PC-9 (cell line): ENCODE measurements around the gene RASSF3. TPM values are rescaled to one million over a fixed set of nuclear protein-coding genes. Genes with fewer than 3 reads are reported as not detected.

Source experiments
- BruUV-seq: library from RNA; stranded (reverse); fragments of 400-500 nt; replicated peaks from 2 replicates; lab custom pipeline; 2021; lab: Mats Ljungman, UMichigan
- CTCF ChIA-PET: fragments of 300-600 bp; sonication (Branson Sonifier 250); formaldehyde crosslinking; loops from one replicate; lab custom pipeline; 2022; ENCODE audit warnings: antibody characterized with exemption; lab: Charles Lee
- POLR2A ChIA-PET: fragments of 300-600 bp; sonication (Branson Sonifier 250); formaldehyde crosslinking; loops from one replicate; lab custom pipeline; 2022; ENCODE audit warnings: antibody characterized with exemption; ENCODE audit not compliant: unreplicated experiment; lab: Charles Lee
- DNase-seq, 2 experiments: peaks; one replicate each; pipeline versions ENCODE4 v3.0.0 to v3.0.0-alpha.2; 2015 to 2022; ENCODE audit warnings: mixed read lengths in 1 of 2
- H2AFZ ChIP-seq: fragments of 200-600 bp; sonication (generic); 2 replicates; pipeline ENCODE4 v1.8.1; 2017; ENCODE audit warnings: antibody characterized with exemption
- H3F3A ChIP-seq: fragments of 200-600 bp; sonication (generic); 2 replicates; pipeline ENCODE4 v1.8.1; 2017; ENCODE audit warnings: antibody characterized with exemption, mild to moderate bottlenecking, low read depth; ENCODE audit not compliant: insufficient read depth
- H3K27ac ChIP-seq: fragments of 200-600 bp; sonication (generic); 2 replicates; pipeline ENCODE4 v1.6.1; 2016; ENCODE audit warnings: mixed run types
- H3K27me3 ChIP-seq: fragments of 200-600 bp; sonication (generic); 2 replicates; pipeline ENCODE4 v1.6.1; 2016; ENCODE audit warnings: low read depth, mixed run types; ENCODE audit not compliant: insufficient read depth
- H3K36me3 ChIP-seq: fragments of 200-600 bp; sonication (generic); 2 replicates; pipeline ENCODE4 v1.6.1; 2016; ENCODE audit warnings: low read depth, mixed run types
- H3K4me1 ChIP-seq: fragments of 200-600 bp; sonication (generic); replicated peaks from 2 replicates; pipeline ENCODE4 v1.6.1; 2016; ENCODE audit warnings: mixed run types; ENCODE audit not compliant: insufficient read depth
- H3K4me2 ChIP-seq: fragments of 200-600 bp; sonication (generic); 2 replicates; pipeline ENCODE4 v1.6.1; 2017; ENCODE audit warnings: mixed run types
- H3K4me3 ChIP-seq: fragments of 200-600 bp; sonication (generic); 2 replicates; pipeline ENCODE4 v1.6.1; 2016; ENCODE audit warnings: mixed run types
- H3K79me2 ChIP-seq: fragments of 200-600 bp; sonication (generic); 2 replicates; pipeline ENCODE4 v1.6.1; 2017; ENCODE audit warnings: low read depth, mixed run types
- H3K9me2 ChIP-seq: fragments of 200-600 bp; sonication (generic); 2 replicates; pipeline ENCODE4 v1.8.1; 2017; ENCODE audit warnings: mild to moderate bottlenecking; ENCODE audit not compliant: insufficient read depth
- H3K9me3 ChIP-seq: fragments of 200-600 bp; sonication (generic); 2 replicates; pipeline ENCODE4 v1.8.1; 2016; ENCODE audit warnings: low read depth; ENCODE audit not compliant: insufficient read depth
- H4K20me1 ChIP-seq: fragments of 200-600 bp; sonication (generic); 2 replicates; pipeline ENCODE4 v1.8.1; 2017; ENCODE audit not compliant: insufficient read depth
- EZH2 ChIP-seq: fragments of 200-600 bp; sonication (generic); IDR thresholded peaks from 2 replicates; pipeline ENCODE4 v1.8.0; 2017; ENCODE audit warnings: antibody characterized with exemption, low read depth
- intact Hi-C: fragments of 100-400 bp; cut with micrococcal nuclease; formaldehyde crosslinking; loops from one replicate; pipeline ENCODE4 v1.10.0; 2022; ENCODE audit not compliant: unreplicated experiment
- total RNA-seq: library from RNA; stranded (reverse); gene quantifications from 2 replicates; pipeline ENCODE4 v1.2.3, GENCODE V29; 2021
- TF ChIP-seq, protein P1 (sequence below): fragments of 200-600 bp; sonication (generic); conservative IDR thresholded peaks from 2 replicates; pipeline ENCODE4 v1.6.1; 2017; ENCODE audit warnings: mixed run types, antibody characterized with exemption, mild to moderate bottlenecking, moderate library complexity

The RASSF3 gene
- total RNA-seq, 1 experiment from 2014 or later, result 38.9 TPM

GRCh38 chr12:64735442-64735841, 125.1 kb downstream of the RASSF3 start:
- Histone ChIP-seq H4K20me1 (no peaks in the 10 kb centered on the region), H2AFZ (no peak overlapping the region), H3K4me3 (no peak overlapping the region), H3K4me1 (peaks cover 29% of the 10 kb centered on the region), H3K27me3 (no peaks in the 10 kb centered on the region), H3K9me2 (no peaks in the 10 kb centered on the region), H3F3A (peaks cover 16% of the 10 kb centered on the region; the same call in 1 of the 2 replicates), H3K4me2 (no peak overlapping the region), H3K27ac (no peak overlapping the region), H3K79me2 (no peaks in the 10 kb centered on the region), H3K36me3 (peaks cover 20% of the 10 kb centered on the region), H3K9me3 (no peaks in the 10 kb centered on the region)
- no TSS peak for BruUV-seq
- intact Hi-C loops, result no loop called here
- TF ChIP-seq, protein P1, sequence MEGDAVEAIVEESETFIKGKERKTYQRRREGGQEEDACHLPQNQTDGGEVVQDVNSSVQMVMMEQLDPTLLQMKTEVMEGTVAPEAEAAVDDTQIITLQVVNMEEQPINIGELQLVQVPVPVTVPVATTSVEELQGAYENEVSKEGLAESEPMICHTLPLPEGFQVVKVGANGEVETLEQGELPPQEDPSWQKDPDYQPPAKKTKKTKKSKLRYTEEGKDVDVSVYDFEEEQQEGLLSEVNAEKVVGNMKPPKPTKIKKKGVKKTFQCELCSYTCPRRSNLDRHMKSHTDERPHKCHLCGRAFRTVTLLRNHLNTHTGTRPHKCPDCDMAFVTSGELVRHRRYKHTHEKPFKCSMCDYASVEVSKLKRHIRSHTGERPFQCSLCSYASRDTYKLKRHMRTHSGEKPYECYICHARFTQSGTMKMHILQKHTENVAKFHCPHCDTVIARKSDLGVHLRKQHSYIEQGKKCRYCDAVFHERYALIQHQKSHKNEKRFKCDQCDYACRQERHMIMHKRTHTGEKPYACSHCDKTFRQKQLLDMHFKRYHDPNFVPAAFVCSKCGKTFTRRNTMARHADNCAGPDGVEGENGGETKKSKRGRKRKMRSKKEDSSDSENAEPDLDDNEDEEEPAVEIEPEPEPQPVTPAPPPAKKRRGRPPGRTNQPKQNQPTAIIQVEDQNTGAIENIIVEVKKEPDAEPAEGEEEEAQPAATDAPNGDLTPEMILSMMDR, result no peak
- TF ChIP-seq EZH2, result no peak
- ChIA-PET POLR2A (no interaction called here), CTCF (no interaction called here)
- no peak for DNase-seq

DNA sequence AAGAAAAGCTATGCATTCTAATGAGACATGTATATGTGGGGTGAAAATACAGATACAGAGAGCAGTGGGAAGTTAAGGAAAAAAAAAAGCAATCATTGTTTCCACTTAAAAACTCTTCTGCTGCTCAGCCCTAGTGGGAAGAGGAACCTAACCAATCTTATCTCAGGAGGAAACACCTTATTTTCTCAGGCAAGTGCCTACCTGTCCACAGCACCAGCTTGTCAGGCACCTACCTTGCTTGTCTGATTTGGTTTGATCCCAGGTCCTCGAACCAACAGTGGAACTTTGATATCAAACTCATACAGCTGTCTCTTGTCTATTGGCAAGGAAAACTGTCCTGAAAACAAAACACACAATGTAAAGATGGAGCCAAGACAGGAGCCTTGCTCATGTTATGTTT, 126.5 kb downstream of the RASSF3 start:
- ChIA-PET POLR2A (no interaction called here), CTCF (no interaction called here)
- no peak overlapping the region for H3K27ac ChIP-seq
- no peak overlapping the region for H2AFZ ChIP-seq
- H3K27me3 ChIP-seq, result no peaks in the 10 kb centered on the region
- no peak for DNase-seq
- no TSS peak for BruUV-seq
- no peak overlapping the region for H3K4me2 ChIP-seq
- H3K9me3 ChIP-seq, result no peaks in the 10 kb centered on the region
- no peaks in the 10 kb centered on the region for H3K9me2 ChIP-seq
- no peaks in the 10 kb centered on the region for H4K20me1 ChIP-seq
- intact Hi-C loops, result no loop called here
- H3K4me1 ChIP-seq, result peaks cover 29% of the 10 kb centered on the region
- H3K4me3 ChIP-seq, result no peak overlapping the region
- H3F3A ChIP-seq, result peaks cover 16% of the 10 kb centered on the region; the same call in 1 of the 2 replicates
- no peak for TF ChIP-seq EZH2
- TF ChIP-seq, protein P1, result no peak
- no peaks in the 10 kb centered on the region for H3K79me2 ChIP-seq
- H3K36me3 ChIP-seq, result peaks cover 15% of the 10 kb centered on the region

DNA sequence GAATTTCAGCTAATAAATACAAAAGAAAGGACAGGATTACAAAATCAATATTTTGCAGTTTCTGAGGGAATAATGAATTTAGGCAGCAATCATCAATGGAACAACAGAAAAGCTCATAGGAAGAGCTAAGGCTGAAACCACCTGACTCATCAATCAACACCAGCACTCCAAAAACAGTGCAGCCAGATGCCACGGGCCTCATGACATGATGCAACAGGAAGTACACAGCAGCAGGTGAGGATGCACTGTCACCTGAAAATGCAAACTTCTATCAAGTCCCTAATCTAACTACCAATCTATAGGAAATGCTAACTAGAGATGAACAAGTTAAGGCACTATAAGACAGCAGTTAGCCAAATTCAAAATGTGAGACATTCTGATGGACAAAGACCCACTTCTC, 127.2 kb downstream of the RASSF3 start:
- POLR2A ChIA-PET, result no interaction called here
- Histone ChIP-seq H3K4me2 (0 out of 2 replicates have a peak overlapping the region, but pooled peaks have one; percentile 2), H3K27me3 (no peaks in the 10 kb centered on the region), H3K4me1 (peaks cover 29% of the 10 kb centered on the region), H3K9me2 (no peaks in the 10 kb centered on the region), H3K36me3 (peaks cover 20% of the 10 kb centered on the region), H2AFZ (no peak overlapping the region), H4K20me1 (no peaks in the 10 kb centered on the region), H3F3A (peaks cover 16% of the 10 kb centered on the region; the same call in 1 of the 2 replicates), H3K79me2 (no peaks in the 10 kb centered on the region), H3K27ac (peak overlapping the region; percentile 43), H3K9me3 (no peaks in the 10 kb centered on the region), H3K4me3 (no peak overlapping the region)
- no peak for TF ChIP-seq EZH2
- TF ChIP-seq, protein P1, result no peak
- intact Hi-C loops, result no loop called here
- CTCF ChIA-PET, result no interaction called here
- no peak for DNase-seq
- no TSS peak for BruUV-seq
